Hepatocyte (in vitro differentiated cells): ENCODE data around the gene ZC3H8. TPM values are rescaled to one million over a fixed set of nuclear protein-coding genes. Genes with fewer than 3 reads are reported as not detected.

Source experiments
- DNase-seq: peaks from one replicate; pipeline ENCODE4 v3.0.0-alpha.2; 2016; ENCODE audit warnings: low spot score
- H2AFZ ChIP-seq: fragments of 200-600 bp; sonication (generic); 2 replicates; pipeline ENCODE4 v1.6.0; 2016; ENCODE audit warnings: antibody characterized with exemption, mild to moderate bottlenecking
- H3K27ac ChIP-seq: fragments of 200-600 bp; sonication (generic); 2 replicates; pipeline ENCODE4 v1.5.1; 2016; ENCODE audit warnings: mild to moderate bottlenecking
- H3K27me3 ChIP-seq: fragments of 200-600 bp; sonication (generic); 2 replicates; pipeline ENCODE4 v1.6.1; 2016
- H3K36me3 ChIP-seq: fragments of 200-600 bp; sonication (generic); replicated peaks from 2 replicates; pipeline ENCODE4 v1.5.1; 2016; ENCODE audit warnings: low read depth; ENCODE audit not compliant: insufficient read depth
- H3K4me1 ChIP-seq: fragments of 200-600 bp; sonication (generic); 2 replicates; pipeline ENCODE4 v1.5.1; 2016; ENCODE audit warnings: mild to moderate bottlenecking, moderate library complexity; ENCODE audit not compliant: insufficient read depth
- H3K4me2 ChIP-seq: fragments of 200-600 bp; sonication (generic); 2 replicates; pipeline ENCODE4 v1.6.0; 2016
- H3K4me3 ChIP-seq: fragments of 200-600 bp; sonication (generic); 2 replicates; pipeline ENCODE4 v1.5.1; 2016; ENCODE audit warnings: mild to moderate bottlenecking
- H3K79me2 ChIP-seq: fragments of 200-600 bp; sonication (generic); 2 replicates; pipeline ENCODE4 v1.6.0; 2017; ENCODE audit warnings: mild to moderate bottlenecking
- H3K9me2 ChIP-seq: fragments of 200-600 bp; sonication (generic); replicated peaks from 2 replicates; pipeline ENCODE4 v1.6.0; 2017; ENCODE audit warnings: mild to moderate bottlenecking; ENCODE audit not compliant: insufficient read depth
- H3K9me3 ChIP-seq: fragments of 200-600 bp; sonication (generic); 2 replicates; pipeline ENCODE4 v1.5.1; 2016; ENCODE audit warnings: low read depth, mild to moderate bottlenecking
- H4K20me1 ChIP-seq: fragments of 200-600 bp; sonication (generic); 2 replicates; pipeline ENCODE4 v1.6.0; 2016; ENCODE audit warnings: mild to moderate bottlenecking; ENCODE audit not compliant: insufficient read depth, poor library complexity, severe bottlenecking
- EZH2 ChIP-seq: fragments of 200-600 bp; sonication (generic); IDR thresholded peaks from 2 replicates; pipeline ENCODE4 v1.6.1; 2016; ENCODE audit warnings: antibody characterized with exemption, mild to moderate bottlenecking, borderline replicate concordance
- EZH2phosphoT487 ChIP-seq: fragments of 200-600 bp; sonication (generic); IDR thresholded peaks from one replicate; pipeline ENCODE4 v1.6.1; 2018; ENCODE audit warnings: antibody characterized with exemption, mild to moderate bottlenecking, low read depth, moderate library complexity; ENCODE audit not compliant: unreplicated experiment, severe bottlenecking
- WGBS: methylation state at CpG from one replicate; pipeline ENCODE4 v1.1.6; 2016; ENCODE audit warnings: low lambda C conversion rate; ENCODE audit errors: missing lambda C conversion rate; 5-methylcytosine and 5-hydroxymethylcytosine counted together
- polyA plus RNA-seq: library from polyadenylated mRNA; unstranded; fragments of >200 nt; fragmentation: Nextera tagmentation; extraction: Ambion mirVana; gene quantifications from 2 replicates; pipeline ENCODE4 v1.2.1, GENCODE V29; 2016
- total RNA-seq: library from RNA; depleted of rRNA; stranded (reverse); fragments of >200 nt; gene quantifications from 2 replicates; pipeline ENCODE4 v1.2.3, GENCODE V29; 2014
- TF ChIP-seq, protein P1 (sequence below): fragments of 200-600 bp; sonication (generic); IDR thresholded peaks from 2 replicates; pipeline ENCODE4 v1.5.1; 2016; ENCODE audit warnings: antibody characterized with exemption, mild to moderate bottlenecking; ENCODE audit not compliant: poor library complexity

ZC3H8 gene
- total and polyA plus RNA-seq, 2 experiments from 2014 or later = 13.6 to 17.5 TPM

DNA sequence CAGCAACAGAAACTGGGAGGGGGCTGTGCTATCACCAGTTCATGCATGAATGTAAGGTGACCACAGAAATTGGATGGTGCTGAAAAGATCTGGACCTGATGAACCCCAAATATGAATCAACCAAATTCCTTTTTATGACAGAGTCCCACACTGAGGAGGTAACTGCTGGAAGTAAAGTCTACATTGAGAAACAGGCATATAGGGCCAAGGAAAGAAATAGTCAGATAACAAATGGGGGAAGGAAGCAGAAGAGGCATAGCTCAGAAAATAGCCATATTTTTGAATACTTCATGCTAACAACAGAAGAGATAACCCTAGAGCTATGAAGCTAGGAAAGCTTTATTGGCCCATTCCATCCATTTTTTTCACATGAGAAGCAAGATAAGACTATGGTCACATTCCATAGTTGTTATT lies 46.3 kb upstream of the ZC3H8 start:
- no peaks in the 10 kb centered on the region for H3K4me1 ChIP-seq
- H3K4me2 ChIP-seq = peak overlapping the region; percentile 9
- no peaks in the 10 kb centered on the region for H4K20me1 ChIP-seq
- H2AFZ ChIP-seq = no peak overlapping the region
- no peaks in the 10 kb centered on the region for H3K79me2 ChIP-seq
- no peaks in the 10 kb centered on the region for H3K27me3 ChIP-seq
- DNase-seq = peak; percentile 25
- TF ChIP-seq EZH2phosphoT487 (no peak), EZH2 (no peak)
- TF ChIP-seq, protein P1, sequence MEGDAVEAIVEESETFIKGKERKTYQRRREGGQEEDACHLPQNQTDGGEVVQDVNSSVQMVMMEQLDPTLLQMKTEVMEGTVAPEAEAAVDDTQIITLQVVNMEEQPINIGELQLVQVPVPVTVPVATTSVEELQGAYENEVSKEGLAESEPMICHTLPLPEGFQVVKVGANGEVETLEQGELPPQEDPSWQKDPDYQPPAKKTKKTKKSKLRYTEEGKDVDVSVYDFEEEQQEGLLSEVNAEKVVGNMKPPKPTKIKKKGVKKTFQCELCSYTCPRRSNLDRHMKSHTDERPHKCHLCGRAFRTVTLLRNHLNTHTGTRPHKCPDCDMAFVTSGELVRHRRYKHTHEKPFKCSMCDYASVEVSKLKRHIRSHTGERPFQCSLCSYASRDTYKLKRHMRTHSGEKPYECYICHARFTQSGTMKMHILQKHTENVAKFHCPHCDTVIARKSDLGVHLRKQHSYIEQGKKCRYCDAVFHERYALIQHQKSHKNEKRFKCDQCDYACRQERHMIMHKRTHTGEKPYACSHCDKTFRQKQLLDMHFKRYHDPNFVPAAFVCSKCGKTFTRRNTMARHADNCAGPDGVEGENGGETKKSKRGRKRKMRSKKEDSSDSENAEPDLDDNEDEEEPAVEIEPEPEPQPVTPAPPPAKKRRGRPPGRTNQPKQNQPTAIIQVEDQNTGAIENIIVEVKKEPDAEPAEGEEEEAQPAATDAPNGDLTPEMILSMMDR = no peak
- peak overlapping the region; percentile 47 for H3K27ac ChIP-seq
- no peaks in the 10 kb centered on the region for H3K9me2 ChIP-seq
- no peaks in the 10 kb centered on the region for H3K9me3 ChIP-seq
- H3K36me3 ChIP-seq = no peaks in the 10 kb centered on the region
- H3K4me3 ChIP-seq = no peak overlapping the region

- DNase-seq = no peak
- Histone ChIP-seq H3K9me3 (no peaks in the 10 kb centered on the region), H2AFZ (no peak overlapping the region), H3K4me1 (no peaks in the 10 kb centered on the region), H3K4me3 (no peak overlapping the region), H3K79me2 (peaks cover 5% of the 10 kb centered on the region), H4K20me1 (no peaks in the 10 kb centered on the region), H3K9me2 (no peaks in the 10 kb centered on the region), H3K27me3 (no peaks in the 10 kb centered on the region), H3K36me3 (no peaks in the 10 kb centered on the region), H3K4me2 (no peak overlapping the region), H3K27ac (no peak overlapping the region)
- TF ChIP-seq, protein P1 = no peak
- no peak for TF ChIP-seq EZH2
- no peak for TF ChIP-seq EZH2phosphoT487
- WGBS = 70% methylated on average over 2 of the region's 2 CpGs
Measured at GRCh38 chr2:112296407-112296806, 41.6 kb upstream of the ZC3H8 start.

DNA sequence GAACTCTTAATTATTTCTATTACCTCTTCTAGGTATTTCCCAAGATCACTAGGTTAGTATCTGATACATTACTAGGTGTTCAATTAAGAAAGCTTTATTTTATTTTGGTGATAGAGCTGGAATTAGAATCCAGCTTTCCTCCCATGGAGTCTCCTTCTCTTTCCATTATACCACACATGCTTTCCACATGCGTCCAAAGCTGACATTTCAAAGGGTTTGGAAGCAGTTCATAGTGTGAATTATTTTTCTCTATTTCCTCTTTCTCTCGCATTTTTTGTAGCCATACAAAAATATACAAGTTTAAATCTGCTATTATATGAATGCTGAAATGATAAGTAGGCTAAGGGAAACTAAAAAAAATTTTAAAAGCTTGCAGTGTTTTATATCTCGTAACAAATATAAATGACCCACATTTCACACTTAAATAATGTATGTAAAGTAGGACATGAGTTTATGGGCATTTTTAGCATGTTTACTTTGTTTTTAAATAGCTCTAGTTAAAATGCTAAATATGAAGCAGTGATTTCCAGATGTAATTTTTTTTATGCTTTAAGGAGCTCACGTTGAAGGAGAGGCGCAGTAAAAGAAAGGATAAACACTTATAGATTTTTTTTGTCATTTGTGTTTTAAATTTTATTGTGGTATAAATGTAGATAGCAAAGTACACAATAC lies 40.7 kb upstream of the ZC3H8 start:
- Histone ChIP-seq H3K36me3 (no peaks in the 10 kb centered on the region), H3K4me2 (no peak overlapping the region), H3K27ac (no peak overlapping the region), H3K4me1 (no peaks in the 10 kb centered on the region), H3K9me2 (no peaks in the 10 kb centered on the region), H3K9me3 (no peaks in the 10 kb centered on the region), H3K4me3 (no peak overlapping the region), H2AFZ (no peak overlapping the region), H3K27me3 (no peaks in the 10 kb centered on the region), H4K20me1 (no peaks in the 10 kb centered on the region), H3K79me2 (peaks cover 5% of the 10 kb centered on the region)
- 74% methylated on average over 5 of the region's 5 CpGs for WGBS
- no peak for DNase-seq
- TF ChIP-seq, protein P1 = no peak
- TF ChIP-seq EZH2 = no peak
- no peak for TF ChIP-seq EZH2phosphoT487
